Fibroblast of skin of right quadriceps (primary cell): ENCODE results near the gene ALK.

ENCODE experiments used
- DNase-seq: peaks from one replicate; pipeline ENCODE4 v3.0.0-alpha.2; 2013

Gene ALK

DNA sequence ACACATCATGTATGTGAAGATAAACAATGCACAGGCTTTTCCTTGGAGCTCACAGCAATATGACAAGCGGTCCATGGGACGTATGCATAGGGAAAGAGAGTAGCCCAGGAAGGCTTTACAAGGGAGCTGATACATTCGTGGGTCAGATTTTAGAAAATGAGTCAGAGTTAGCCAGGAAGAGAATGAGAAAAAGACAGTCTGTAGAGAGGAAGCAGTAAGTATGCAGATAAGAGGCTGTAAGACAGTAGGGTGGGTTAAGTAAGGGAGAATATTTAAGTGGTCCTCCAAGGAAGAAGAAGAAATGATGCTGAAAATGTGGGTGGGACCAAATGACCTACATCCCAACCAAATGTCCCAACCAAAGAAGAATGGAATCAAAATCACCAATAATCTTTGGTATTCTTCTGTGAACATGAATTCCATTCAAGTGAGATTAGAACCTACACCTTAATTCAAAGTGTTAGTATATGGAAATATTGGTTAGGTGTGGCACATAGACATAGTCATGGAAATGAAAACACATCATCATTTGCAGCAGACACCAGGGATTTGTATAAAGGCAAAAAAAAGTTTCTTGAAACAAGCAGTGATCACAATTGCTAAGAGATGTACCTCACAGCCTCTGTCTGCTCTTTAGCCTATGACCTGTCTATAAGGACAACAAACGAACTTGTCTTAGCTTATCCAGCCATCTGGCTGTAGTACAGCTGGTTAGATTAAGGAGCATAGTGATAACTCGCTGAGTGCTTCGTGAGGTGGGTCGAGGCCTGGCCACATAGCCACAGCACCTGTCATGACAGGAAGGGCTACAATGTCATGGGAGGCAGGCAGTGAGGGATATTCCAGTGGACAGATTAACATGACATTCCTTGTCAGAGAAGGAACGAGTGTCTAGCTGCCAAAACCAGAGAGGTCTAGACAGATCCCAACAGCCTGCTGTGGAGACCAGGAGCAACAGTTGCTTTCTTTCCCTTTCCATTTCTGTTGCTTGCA, 133.6 kb downstream of the ALK start:
- no peak for DNase-seq

DNA sequence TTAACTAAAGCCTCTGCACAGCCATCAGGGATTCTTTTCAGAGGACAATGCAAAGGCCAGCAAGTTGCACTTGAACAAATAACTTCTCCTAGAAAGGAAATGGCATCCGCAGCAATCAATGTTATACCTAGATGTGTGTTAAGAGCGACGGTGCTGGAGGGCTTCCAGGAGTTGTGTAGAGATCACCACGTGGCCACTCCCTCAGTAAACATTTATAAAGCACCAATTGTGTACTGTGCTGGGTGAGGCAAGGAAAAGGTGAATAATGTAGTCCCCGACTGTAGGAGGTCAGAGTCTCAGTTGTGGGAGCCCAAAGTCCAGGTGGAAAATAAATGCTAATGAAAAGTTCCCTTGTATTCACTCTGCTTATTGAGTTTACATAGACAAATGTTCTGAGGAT, 135.0 kb downstream of the ALK start:
- no peak for DNase-seq

DNA sequence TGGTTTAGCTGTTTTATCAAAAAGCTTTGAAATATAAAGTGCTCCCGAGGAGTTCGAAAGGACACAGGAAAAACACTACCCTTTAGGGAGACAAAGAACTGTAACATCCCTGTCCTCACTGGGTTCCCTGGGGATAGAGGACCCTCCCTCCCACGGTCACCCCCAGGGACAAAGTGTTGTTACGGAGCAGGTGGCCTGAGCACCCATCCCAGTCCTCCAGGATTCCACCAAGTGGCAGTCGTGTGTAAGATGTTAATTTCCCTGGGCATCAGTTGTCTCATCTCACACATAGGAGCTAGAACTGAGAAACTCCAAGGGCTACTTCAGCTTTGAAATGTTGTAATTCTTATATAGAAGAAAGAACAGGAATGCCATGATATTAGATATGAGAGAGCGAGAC, 137.7 kb downstream of the ALK start:
- no peak for DNase-seq

DNA sequence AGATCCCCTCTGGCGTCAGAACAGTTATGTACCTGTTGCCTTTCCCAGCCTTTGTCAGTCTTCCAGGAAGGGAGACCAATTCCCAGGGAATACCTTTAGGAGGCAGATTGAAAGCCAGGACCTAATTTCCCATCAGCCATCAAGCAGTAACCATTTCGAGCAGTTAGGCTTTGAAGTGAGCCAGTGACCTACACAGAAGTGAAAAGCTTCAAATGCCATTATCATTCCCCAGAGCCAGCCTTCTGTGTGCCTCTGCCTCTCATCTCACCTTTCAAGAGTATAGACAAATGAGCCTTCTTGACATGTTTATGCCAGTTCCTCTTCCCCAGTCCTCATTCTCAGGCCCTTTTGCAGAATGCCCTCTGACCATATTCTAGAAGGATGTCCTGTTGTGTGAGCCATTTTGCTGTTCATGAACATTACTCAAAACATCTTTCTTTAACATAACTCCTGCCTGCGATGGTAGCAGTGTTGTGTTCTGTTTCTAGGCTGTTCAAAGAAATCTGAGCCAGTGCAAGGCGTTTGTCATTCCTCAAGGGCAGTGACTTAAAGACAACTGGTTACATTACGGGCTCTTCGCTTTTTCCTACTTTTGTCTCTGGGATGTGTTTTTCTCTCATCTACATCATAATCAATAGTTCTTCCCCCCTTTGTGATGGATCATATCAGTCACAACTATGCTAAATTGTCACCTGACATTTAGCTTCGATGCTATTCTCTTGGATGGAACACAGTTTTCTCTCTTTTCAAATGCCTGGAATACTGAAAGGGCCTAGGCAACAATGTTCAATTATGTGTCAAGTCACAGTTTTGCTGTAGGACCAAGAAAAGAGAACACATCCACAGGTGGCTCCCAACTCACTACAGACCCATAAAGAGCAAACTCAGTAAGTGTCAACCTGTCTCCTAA, 138.6 kb downstream of the ALK start:
- no peak for DNase-seq

DNA sequence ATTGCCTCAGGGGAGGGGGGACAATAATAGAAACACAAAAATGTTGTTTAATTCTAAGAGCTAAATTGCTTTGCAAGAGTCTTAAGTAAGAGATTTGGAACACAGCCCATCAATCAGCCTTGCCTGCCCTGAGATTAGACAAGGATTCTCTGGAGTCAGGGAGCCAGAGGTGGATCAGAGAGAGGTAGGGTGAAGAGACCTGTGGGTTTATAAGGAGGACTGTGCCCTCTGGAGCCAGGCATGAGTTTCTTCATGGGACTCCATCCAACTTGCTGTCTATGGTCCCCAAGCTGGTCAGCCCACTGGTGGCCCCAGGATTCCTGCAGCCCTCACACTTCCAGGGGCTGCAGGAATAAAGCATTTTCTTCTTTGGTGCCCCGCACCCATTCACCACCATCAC, 139.3 kb downstream of the ALK start:
- no peak for DNase-seq

DNA sequence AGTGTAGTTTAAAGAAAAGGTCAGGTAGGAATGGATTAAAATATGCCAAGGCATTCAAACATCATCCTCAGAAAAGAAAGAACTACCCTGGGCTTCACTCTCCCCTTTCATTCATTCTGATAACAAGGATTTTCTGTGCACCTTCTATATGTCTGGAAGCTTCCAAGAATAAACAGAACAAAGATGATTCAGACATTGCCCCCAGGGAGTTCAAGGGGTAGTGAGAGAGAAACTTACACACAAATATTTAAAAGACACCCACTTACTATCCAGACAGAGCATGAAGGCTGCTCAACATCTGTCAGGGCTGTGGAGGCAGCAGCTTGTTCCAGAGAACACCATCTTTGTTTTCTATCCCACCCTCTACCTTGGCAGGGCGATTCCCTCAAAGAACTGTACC, 140.5 kb downstream of the ALK start:
- peak; percentile 12 for DNase-seq

DNA sequence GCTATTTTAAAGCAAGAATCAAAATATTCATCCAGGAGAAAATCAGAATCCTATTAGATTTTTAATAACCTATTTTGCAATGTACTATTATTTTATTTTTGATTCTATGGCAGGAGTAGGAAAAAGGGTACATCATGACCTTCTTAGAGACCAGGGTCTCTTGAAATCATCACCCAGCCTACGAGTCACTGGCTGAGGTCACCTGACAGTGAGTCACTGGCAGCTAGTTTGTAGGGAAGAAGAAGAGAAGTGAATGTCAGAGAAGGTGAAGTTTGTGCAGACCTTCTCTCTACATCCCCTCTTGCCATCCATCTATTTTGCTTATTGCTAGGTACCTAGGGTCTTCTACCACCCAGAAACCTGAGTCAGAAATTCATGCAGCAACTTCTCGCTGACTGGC, 144.2 kb downstream of the ALK start:
- peak; percentile 28 for DNase-seq

DNA sequence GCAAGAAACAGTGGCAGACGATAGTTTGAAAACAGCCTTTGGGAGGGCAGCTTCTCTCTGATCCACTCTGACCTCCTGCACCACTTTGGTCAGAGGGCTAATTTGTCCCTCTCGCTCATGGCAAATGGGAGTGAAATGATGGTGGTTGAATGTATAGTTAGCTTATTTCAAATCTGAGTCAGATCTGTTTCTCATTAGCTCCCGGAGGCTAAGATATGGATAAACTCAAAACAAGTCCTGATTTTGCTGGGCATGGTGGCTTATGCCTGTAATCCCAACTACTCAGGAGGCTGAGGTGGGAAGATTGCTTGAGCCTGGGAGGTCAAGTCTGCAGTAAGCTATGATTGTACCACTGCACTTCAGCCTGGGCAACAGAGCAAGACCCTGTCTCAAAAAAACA, 145.0 kb downstream of the ALK start:
- peak; percentile 43 for DNase-seq

DNA sequence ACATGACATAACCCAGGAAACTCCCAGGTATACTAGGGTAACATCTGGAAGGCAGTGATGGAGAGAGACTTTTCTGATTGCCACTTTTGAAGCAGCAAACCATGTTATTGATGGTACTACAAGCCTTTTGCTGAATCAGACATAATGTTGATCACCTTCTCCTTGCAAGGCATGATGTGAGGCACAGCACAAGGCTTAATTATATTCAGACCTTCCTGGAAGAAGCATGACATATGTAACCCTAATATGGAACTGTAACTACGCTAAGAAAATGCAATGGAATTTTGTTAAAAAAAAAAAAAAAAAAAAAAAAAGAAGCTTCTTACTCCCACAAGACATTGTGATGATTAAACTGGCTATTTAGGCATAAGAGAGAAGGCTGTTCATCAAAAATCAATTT, 145.4 kb downstream of the ALK start:
- DNase-seq: peak; percentile 39

DNA sequence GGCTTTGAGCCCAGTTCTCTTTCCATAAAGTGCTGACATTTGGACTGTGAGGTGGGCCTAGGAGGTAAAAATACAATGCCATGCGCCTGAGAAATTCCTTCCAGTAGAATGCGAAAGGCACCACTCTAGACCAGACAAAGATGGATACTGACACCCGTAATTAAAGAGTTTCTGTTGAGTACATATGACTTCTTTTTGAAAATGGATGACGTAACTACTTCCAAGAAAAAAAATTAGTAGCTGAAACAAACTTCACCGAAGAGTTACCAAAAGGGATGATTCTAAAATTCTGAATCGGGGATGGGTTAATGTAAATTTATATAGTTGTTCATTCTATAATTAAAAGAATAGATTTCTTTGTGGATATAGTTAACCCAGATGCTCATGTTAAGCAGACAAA, 146.8 kb downstream of the ALK start:
- DNase-seq: no peak

DNA sequence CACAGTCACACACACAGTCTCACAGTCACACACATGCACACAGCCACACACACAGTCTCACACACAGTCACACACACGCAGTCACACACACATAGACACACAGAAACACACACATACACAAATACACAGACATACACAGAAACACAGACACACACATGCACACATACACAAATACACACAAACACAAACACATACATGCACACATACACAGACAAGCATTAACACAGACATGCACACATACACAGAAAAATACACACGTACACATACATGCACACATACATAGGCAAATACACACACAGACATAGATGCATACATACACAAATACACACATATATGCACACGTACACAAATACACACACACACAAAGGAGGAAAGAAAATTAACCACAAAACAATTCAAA, 150.5 kb downstream of the ALK start:
- no peak for DNase-seq

DNA sequence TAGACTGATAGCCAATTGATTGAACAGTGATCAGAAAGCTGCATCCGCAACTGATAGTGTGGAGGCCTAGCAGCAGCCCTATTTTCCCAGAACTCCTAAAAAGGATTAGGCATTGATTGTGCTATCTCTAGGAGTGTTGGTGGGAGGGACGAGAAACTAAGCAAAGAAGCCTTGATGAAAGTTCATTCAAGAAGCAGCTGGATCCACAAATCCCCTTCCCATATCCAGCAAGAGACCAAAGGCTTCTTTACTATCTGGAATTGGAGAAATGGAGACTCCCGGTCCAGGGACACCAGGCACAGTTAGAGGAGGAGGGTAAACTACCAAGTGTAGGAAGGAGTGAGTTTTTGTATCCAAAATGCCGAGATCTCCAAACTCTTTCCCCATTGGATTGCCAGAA, 151.5 kb downstream of the ALK start:
- no peak for DNase-seq

DNA sequence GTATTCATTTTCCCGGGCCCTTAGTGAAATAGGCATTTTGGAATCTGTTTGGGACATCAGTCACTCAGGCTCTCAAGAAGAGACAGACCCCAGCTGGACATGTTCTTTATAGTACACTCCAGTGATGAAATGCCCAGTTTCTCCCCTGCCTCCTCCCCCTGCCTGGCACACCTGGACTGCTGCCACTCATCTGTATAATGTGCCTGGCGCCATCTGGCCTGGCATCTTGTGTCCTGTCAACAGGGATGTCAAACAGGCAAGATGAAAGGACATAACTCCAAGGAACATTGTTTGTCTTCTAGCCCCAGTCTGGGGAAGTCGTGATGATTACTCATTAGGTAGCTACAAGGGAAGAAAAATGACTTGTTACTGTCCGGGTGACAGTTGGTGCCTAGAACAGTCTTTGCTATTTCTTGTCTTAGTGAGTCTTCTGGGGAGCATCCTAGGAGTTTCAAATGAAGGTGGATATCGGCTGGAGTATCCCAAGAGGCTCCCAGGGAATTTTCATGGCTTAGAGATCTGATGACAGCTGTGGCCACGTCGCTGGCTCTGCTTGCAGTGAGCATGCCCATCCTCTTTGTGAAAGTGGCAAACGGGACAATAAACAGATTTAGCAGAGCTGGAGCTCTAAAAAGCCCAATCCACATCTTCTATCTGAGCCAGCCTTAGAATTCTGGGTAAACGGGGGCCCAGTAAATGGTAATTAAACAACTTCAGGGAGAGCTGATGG, 153.6 kb downstream of the ALK start:
- no peak for DNase-seq

DNA sequence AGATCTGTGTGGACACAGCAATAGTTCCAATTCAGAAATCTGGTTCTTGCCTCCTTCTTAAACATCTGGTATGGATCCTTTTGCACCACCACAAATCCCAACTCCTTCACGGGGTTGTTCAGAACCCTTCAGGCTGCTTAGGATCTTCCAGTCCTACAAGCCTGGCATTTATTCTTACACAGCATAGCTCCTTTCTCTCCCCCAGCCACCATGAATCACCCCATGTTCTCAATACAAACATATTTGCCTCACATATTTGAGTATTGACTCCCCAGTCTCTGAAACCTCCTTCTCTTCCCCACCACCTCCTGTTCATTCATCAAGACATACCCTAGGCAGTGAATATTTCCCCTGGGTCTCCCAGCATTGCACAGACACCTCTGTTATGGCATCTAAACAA, 155.2 kb downstream of the ALK start:
- DNase-seq: peak; percentile 82

DNA sequence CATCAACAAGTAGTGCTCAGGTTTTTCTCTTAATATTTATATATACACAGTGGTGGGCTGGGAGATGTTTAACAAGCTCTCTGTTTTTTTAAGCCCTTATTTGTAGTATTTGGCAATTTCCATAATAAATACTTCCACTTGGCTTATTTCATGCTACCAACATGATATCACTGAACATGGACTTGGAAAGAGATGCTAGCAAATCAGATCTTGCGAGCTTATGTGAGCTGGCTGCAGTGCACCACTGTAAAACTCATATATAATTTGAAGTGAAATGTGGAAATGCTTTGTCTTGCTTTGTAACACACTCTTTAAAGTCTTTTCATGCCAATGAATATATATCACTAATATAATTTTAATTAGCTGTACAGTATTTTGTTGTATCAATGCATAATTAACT, 155.7 kb downstream of the ALK start:
- peak; percentile 35 for DNase-seq

DNA sequence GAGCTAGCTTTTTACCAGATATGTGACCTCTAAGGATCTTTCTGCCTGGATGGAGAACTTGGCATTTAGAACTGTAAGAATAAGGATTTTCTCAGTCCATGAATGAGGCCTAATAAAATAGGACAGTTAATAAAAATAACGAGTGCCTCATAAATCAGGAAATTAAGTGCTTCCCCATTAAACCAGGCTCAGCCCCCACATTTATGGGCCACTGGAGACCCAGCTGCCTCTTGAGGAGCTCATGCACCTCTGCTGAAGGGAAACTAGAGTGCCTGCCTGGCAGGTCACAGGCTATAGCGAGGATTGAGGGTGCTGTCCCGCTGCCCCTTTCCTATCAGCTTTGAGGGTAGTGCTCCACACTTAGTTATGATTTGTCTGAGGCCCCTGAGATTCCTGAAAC, 158.0 kb downstream of the ALK start:
- DNase-seq: no peak

DNA sequence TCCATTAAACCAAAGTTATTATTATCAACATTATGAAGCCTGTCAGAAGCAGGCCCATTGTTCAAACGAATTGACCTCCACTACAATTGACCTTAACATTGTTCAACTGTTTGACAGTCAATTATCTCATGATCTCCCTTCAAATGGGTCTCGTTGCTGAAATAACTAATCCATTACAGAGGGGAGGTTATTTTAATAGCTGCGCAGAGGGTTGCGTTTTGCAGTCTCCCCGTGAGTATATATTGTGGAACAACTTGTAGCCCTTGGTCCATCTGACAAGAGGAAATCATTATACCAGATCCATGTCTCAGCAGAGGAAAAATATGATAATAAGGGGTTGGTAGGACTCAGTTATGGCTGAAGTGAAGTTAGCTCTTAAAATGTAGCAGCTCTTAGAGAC, 159.1 kb downstream of the ALK start:
- DNase-seq: no peak

DNA sequence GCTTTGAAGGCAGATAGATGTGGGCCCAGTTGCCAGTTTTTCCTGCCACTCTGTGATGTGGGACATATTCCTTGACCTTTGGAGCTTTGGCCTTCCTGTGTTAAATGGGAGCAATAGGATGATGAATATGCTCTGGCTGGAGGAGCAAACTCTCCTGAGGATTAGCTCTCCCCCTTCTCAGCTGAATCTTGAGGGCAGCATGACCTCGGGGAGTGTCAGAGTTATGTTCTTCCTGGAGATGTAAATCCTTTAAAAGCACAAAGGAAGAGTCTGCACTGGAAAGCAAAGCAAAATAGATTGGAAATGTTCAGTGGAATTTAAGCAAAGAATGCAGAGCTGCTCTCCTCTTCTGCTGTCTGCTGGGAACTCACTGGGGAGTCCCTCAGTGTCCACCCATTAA, 160.1 kb downstream of the ALK start:
- DNase-seq: no peak

DNA sequence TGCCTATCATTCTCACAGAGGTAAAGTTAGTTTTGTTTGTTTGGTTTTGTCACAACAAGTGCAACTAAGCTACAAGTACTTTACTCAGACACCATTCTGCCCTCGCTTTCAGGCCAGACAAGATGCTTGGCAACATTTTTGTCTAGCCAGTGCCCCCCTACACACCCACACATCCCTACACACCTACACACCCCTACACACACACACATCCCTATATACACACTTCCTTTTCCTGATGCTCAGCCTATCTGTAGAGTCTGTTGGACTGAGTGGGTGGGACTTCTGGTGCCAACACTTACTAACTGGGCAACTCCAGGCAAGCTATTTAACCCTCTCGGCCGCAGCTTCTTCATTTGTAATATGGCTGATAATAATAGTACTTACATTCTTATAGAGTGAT, 161.4 kb downstream of the ALK start:
- no peak for DNase-seq

DNA sequence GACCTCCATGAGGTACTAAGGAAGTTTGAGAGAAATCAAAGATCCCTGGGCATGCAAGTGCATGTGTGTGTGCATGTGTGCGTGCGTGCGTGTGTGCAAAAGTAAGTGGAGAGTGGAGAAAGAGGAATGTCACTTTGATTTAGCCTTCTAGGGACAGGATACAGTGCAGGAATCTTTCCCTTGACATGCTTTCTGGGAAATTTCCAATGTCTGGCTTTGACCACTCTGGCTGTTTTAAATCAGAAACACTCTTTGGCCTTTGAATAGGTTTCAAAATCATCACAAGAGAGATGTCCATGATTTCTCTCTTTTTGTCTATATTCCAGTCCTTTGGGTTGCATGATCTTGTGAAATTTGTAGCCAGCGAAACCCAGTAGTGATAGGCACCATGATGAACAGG, 162.0 kb downstream of the ALK start:
- DNase-seq: no peak

DNA sequence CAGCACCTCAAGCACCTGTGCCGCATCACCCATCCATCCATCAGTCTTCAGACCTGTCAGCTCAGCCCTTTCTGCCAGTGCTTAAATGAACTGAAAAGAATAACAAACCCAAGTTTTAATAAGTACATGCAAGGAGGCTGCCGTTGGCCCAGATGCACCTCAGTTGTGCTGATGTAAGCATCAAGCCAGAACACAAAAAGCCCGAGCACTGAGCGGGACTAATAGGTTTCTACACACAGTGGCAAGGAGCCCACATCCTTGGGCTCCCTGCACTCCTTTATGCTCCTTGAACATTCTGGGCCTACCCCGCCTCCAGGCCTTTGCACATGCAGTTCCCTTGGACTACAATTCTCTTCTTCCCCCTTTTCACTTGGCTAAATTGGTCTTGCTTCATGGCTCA, 165.6 kb downstream of the ALK start:
- DNase-seq: no peak

DNA sequence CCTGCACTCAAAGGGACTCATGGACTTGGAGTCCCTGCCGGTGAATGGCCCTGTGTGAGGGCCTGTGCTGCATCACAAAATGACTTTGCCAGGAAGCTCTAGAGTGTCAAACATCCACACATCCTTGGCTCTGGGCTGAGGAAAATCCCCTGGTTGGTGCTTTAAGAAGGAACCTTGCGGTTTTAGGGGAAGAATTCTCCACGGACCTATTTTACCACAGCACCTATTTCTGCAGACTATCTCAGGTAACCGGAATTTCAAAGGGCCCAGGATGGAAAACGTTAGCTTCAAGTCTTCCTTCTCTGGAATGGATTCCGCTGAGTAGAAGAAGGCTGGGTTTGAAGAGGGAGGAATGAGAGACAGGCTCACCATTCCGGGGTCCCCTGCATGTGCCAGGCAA, 166.2 kb downstream of the ALK start:
- DNase-seq: no peak
